ENCODE data around the gene CTDNEP1. TPM values are rescaled to one million over a fixed set of nuclear protein-coding genes. Genes with fewer than 3 reads are reported as not detected.

CTDNEP1 gene
- polyA plus RNA-seq, 2 of the 4 experiments (the other 2 are of a cell fraction) = 145 to 161 TPM

- no peak overlapping the region for H3K4me2 ChIP-seq
- H3K9me3 ChIP-seq = no peaks in the 10 kb centered on the region
- TF ChIP-seq GATA3 (IDR thresholded peaks at IDR 0.05; ENCODE audit: borderline replicate concordance) (no peak), CTCF (IDR thresholded peaks at IDR 0.05) (no peak), POLR2A (IDR thresholded peaks at IDR 0.05; ENCODE audit: low read length) (peak; percentile 11; the same call in 1 of the 2 replicates), HMGXB4 (CRISPR knock-in tag; IDR thresholded peaks at IDR 0.05; ENCODE audit: borderline replicate concordance) (no peak), BHLHE40 (IDR thresholded peaks at IDR 0.05; ENCODE audit: low read depth, low read length) (no peak), ZNF302 (CRISPR knock-in tag; IDR thresholded peaks at IDR 0.05) (no peak), HOXB5 (CRISPR knock-in tag; IDR thresholded peaks at IDR 0.05) (no peak), BCL3 (IDR thresholded peaks at IDR 0.05) (peak; percentile 34; the same call in 1 of the 3 replicates), PHF8 (IDR thresholded peaks at IDR 0.05; ENCODE audit: borderline replicate concordance, low read depth) (no peak), EHF (CRISPR knock-in tag; IDR thresholded peaks at IDR 0.05) (no peak), ZFP36 (IDR thresholded peaks at IDR 0.05; ENCODE audit: borderline replicate concordance, partially characterized antibody) (no peak), JUN (IDR thresholded peaks at IDR 0.05) (0 out of 5 replicates have a peak, but pooled peaks of 1 of the 2 experiments have one; percentile 1), KDM1A (IDR thresholded peaks at IDR 0.05; ENCODE audit: low read depth) (no peak), PBX3 (IDR thresholded peaks at IDR 0.05) (peak; percentile 47; the same call in 1 of the 2 replicates), E2F6 (IDR thresholded peaks at IDR 0.05; ENCODE audit: borderline replicate concordance, low read depth) (no peak), ZC3H11A (IDR thresholded peaks at IDR 0.05) (no peak), CBX2 (IDR thresholded peaks at IDR 0.05; ENCODE audit: borderline replicate concordance, low read depth) (no peak), CHD2 (IDR thresholded peaks at IDR 0.05; ENCODE audit: low read length, partially characterized antibody) (no peak), NPAS2 (CRISPR knock-in tag; IDR thresholded peaks at IDR 0.05; ENCODE audit: borderline replicate concordance) (no peak), ATOH8 (CRISPR knock-in tag; IDR thresholded peaks at IDR 0.05; ENCODE audit: low read depth) (no peak), RAD21 (conservative IDR thresholded peaks at IDR 0.05 in 1 of 2, IDR thresholded peaks at IDR 0.05 in 1 of 2) (no peak), ZSCAN20 (CRISPR knock-in tag; IDR thresholded peaks at IDR 0.05) (no peak)
- H3K27ac ChIP-seq = no peak overlapping the region
- no peak for DNase-seq (ENCODE audit: low read depth in 1 of 2, low spot score in 1 of 2)
- ChIA-PET CTCF (interaction anchor here (0.6 to 10.0 kb wide), 5 partner anchors 8 to 177 kb away, joined by 3 to 169 read pairs (median 15); partner anchors contain the start of genes DVL2, GABARAP and PHF23), POLR2A (interaction anchor here (0.8 to 1.8 kb wide), 3 partner anchors 8 to 17 kb away, joined by 3 read pairs; partner anchors contain the start of genes DVL2 and PHF23)
- ATAC-seq = no peak
- peaks cover 26% of the 10 kb centered on the region for H3K4me1 ChIP-seq
- H3K4me3 ChIP-seq = no peak overlapping the region
- 87% methylated on average over 7 of the region's 7 CpGs for WGBS (ENCODE audit: missing lambda C conversion rate)
- no peak for FAIRE-seq
Measured at GRCh38 chr17:7222972-7223292, 28.6 kb downstream of the CTDNEP1 start.
